Stimulated activated CD4-positive, alpha-beta T cell treated with anti-CD3 and anti-CD28 coated beads, Interleukin-1b, Interleukin-23, amount 100 ng/mL, for 1 hour (primary cell): ENCODE results near the gene ANK2.

Experiments
- DNase-seq, 2 donors: peaks; one replicate each; pipeline ENCODE4 v3.0.0-alpha.2; 2020; ENCODE audit warnings: low read depth in 2 of 2

ANK2 gene

DNA sequence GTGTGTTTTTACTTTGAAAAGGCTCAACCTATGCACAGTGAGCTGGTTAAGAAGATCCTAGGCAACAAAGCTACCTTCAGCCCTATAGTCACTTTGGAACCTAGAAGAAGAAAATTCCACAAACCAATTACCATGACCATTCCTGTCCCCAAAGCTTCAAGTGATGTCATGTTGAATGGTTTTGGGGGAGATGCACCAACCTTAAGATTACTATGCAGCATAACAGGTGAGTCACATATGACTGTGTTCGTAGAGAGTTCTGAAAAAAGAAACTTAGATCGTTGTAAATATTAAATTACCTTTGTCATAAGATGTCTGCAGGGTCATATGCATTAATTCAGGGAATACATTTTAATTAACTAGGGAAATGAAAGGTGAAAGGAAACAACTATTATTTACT lies 287.1 kb downstream of the ANK2 start:
- no peak for DNase-seq

DNA sequence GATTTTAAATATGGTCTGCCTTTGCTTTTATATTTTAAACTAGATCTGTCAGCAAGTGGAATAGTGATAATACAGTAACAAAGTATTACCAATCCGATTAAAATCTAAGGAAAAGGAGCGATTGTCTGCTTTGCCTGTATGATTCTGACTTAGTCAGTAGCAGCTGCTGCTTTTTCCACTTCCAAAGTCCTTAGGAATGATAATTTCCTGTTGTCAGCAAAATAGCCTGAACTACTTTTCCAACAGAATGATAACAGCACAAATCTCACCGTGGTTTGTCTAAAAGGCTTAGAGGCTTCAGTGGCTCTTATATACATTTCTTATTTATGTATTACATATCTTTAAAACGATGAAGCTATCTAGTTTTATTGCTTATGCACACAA lies 290.0 kb downstream of the ANK2 start:
- no peak for DNase-seq

DNA sequence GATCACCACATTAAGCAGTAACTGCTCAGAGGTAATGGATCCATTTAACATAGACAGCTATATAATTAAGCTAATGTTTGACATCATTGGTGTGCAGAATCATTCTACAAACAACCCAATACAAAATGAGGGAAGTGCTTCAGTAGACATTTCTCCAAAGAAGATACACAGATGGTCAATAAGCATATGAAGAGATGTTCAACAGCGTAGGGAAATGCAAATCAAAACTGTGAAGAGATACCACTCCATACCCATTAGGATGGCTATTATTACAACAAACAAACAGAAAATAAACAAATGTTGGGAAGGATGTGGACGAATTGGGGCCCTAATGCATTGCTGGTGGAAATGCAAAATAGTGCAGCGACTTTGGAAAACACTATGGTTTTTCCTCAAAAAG lies 294.6 kb downstream of the ANK2 start:
- no peak for DNase-seq

DNA sequence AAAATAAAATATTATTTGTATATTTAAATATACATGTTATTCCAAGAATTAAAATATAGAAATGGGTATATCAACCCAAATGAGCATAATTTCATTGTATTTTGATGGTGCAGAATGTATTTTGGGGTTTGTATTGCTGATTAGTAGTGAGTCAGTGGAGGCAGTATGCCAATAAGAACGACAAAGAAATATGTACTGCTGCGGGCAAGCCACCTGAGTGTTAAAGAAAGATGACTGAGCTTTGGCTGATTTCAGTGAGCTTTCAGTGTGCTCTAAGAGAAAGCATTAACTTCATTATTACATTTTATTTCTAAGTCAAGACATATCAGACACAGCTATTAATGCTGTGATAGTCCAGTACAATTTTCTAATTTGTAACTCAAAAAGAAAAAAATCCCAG lies 297.8 kb downstream of the ANK2 start:
- no peak for DNase-seq

DNA sequence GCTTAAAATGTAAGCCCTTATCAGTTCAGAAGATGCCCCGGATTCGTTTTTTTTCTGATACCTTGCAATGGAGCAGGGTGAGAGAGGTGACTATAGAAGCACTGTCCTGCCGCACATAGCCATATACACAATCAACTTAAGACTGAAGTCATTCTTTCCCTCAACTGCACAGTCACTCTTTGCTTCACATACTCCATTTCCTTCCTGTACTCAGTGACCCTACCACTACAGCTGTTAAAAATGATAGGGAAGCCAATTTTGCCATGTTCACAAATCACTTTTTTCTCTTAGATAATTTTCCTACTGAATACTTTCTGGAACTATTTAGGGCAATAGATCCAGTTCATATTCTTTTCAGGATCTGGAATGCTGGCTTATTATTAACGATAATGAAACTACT lies 300.0 kb downstream of the ANK2 start:
- no peak for DNase-seq

DNA sequence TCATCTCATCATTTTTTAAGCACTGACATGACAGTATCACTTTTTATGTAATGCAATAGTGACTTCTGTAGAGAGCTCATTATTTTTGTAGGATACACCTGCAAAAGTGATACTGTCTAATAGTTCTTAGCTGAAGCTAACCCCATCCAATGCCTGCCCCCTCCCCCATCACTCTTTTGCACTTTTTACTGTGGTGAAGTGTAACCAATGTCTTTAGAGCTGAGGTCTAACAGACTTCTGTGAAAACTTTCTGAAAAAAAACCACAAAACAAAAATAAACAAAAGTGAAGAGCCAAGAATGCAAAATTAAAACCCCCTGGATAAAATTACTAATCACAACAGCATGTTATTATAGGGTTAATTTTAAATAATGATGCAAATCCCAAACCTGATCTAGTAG lies 301.1 kb downstream of the ANK2 start:
- no peak for DNase-seq

DNA sequence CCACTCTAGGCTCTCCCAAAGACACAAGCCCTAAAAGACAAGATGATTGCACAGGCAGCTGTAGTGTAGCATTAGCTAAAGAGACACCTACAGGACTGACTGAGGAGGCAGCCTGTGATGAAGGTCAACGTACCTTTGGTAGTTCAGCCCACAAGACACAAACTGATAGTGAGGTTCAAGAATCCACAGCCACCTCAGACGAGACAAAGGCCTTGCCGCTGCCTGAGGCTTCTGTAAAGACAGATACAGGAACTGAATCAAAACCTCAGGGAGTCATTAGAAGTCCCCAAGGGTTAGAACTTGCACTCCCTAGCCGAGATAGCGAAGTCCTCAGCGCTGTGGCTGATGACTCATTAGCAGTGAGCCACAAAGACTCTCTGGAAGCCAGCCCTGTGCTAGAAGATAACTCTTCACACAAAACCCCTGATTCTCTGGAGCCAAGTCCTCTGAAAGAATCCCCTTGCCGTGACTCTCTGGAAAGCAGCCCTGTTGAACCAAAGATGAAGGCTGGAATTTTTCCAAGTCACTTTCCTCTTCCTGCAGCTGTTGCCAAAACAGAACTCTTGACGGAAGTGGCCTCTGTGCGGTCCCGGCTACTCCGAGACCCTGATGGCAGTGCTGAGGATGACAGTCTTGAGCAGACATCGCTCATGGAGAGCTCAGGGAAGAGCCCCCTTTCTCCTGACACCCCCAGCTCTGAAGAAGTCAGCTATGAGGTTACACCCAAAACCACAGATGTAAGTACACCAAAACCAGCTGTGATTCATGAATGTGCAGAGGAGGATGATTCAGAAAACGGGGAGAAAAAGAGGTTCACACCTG lies 306.3 kb downstream of the ANK2 start:
- peak; percentile 10 to 24 for DNase-seq

DNA sequence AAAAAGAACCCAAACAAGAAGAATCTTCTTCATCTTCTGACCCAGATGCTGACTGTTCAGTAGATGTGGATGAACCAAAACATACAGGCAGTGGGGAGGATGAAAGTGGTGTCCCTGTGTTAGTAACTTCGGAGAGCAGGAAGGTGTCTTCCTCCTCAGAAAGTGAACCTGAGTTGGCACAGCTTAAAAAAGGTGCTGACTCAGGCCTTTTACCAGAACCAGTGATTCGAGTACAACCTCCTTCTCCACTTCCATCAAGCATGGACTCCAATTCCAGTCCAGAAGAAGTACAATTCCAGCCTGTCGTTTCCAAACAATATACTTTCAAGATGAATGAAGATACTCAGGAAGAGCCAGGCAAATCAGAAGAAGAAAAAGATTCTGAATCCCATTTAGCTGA lies 307.0 kb downstream of the ANK2 start:
- no peak for DNase-seq

DNA sequence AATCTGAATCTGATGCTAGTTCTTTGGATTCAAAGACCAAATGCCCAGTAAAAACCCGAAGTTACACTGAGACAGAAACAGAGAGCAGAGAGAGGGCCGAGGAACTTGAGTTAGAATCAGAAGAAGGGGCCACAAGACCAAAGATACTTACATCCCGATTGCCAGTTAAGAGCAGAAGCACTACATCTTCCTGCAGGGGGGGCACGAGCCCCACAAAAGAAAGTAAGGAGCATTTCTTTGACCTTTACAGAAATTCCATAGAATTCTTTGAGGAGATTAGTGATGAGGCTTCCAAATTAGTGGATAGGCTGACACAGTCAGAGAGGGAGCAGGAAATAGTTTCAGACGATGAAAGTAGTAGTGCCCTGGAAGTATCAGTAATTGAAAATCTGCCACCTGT lies 309.3 kb downstream of the ANK2 start:
- DNase-seq: no peak

DNA sequence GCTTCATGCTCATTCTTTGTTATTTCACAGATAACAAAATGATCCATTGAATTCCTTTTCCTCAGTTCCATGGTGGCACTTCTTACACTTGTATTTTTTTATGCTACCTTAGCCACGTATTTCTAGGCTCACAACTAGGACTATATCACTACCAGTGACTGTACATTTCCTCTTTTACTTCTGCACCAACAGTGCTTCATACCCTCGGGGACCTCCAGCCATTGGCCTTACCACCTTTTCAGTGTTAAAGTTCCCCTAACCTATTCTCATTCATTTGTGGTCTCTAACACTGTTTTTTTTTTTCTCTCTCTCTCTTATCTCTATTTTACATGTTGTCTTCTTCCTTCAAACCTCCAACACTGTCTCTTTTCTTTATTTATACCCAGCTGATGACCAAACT lies 315.9 kb downstream of the ANK2 start:
- no peak for DNase-seq

DNA sequence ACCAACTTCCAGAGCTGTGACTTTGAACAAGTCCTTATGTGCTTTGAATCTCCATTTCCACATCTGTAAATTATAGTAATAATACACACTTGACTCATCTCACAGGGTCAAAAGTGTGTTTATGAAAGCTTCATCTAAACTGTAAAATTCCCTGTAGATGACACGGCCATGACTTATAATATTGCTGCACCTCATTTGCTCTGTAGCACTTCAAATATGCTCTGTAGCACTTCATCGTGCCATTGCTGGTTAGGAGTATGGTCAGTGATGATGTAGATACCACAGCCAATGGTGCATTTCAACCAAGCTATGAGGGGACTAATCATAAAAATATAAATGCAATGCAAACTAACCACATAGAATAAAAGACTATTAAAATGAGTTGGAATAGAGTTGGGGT lies 318.6 kb downstream of the ANK2 start:
- no peak for DNase-seq

DNA sequence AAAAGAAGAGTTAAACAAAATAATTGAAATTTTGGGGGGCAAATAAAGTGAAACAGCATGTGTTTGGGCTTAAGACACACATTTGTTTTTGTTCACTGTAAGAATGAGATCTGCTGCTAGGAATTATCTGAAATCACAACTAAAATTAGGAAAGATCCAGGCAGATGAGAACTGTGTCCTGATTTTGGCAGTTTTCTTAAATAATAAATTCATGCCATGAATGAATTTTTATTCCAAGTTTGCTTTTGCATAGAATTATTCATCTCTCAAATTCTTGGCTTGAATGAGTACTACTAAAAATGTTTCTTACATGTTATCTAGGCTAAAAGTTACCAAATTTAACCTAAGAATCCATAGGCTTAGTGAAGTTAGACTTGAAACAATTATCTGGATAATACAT lies 321.7 kb downstream of the ANK2 start:
- DNase-seq: no peak

DNA sequence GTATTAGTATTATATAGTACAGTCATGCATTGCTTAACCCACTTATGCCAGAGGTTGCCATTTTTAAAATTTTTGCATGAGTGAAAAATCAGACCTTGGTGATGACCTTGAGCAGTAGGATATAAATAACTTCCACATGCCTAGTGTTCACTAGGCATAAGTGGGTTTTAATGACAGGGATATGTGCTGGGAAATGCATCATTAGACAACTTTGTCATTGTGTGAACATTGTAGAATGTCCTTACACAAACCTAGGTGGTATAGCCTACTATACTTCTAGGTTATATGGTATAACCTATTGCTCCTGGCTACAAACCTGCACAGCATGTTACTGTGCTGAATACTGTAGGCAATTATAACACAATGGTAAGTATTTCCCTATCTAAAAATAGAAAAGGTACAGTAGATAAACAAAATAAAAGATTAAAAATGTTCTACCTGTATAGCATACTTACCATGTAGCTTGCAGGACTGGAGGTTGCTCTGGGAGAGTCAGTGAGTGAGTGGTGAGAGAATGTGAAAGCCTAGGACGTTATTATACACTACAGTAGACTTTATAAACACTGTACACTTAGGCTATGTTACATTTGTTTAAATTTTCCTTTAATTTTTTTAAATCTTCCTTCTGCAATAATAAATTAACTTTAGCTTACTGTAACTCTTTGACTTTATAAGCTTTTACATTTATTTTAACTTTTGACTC lies 326.7 kb downstream of the ANK2 start:
- DNase-seq: no peak

DNA sequence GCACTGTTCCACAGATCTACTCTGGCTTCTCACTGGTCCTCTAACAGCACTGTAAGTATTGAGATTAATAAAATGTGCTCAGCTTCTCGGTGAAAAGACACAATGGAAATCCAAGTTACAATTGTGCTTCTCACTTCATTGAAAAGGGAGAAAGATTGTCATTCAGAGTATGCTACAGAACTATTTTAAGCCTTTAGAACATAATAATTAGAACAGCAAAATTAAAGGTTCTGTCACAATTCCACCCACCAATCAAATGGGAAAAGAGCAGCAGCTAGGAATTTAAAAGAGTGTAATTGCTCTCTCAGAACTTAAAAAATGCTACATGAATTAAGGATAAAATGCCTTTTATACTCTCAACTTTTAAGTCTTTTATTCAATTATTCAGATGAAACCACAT lies 329.4 kb downstream of the ANK2 start:
- DNase-seq: no peak

DNA sequence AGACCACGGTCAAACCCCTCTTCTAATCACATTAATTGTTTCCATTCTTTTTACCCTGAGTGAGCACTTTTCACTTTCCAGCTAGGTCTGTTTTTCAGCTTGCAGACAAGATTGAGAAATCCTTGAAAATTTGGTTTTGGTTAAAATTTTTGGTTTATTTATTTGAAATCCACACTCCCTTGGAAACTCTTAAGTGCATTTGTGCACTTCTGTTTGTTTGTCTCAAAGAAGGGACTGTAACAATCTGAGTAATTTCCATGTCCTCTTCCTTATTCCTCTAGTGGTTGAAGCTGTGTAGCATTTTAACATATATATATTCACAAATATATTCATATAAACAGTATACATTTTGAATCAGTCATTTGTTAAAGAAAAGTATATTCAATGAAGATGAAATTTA lies 333.3 kb downstream of the ANK2 start:
- no peak for DNase-seq

DNA sequence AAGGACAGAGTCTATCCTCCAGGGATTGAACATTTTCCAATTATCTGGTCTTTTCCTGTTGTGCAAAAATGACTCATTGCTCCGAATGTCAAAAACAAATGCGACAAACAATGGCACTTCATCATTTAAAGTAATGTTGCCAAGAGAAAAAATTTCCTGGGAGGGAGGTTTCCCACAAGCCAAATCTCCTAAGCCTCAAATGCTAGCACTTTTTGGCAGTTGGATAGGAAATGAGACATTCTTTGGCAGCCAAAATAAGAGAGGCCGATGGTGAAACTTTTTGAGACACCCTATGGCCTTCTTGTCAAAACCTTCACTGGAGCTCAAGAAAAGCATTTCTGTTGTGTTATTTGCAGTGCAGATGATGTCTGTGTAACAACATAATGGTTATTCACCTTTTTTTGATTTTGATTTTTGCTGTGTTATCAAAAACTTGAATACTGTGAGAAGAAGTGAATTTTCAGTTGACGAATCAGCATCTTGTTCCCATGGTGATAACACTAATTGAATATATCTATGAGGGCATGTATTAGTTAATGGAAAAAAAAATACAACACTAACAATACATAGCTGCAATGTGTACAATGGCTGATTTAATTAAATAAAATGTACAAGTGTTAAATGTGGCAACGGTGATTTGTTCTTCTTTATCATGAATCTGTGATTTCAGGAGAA lies 333.8 kb downstream of the ANK2 start:
- DNase-seq: no peak

DNA sequence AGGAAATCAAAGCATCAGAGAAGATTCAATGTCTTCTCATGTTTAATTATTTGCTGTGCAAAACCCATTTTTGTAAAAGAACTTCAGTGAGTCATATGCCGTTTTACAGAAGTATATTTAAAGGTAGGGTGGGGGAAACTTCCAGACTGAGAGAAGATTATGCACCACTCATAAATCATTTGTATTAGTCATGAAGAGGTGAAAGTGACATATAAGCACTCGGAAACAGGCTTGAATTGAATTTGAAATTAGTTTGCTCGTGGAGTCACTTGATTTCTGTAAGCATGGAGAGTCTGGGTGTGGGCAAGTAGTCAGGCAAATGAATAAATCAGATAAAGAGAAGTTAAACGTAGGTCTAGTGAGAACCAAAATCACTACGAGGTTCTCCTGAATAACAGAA lies 335.1 kb downstream of the ANK2 start:
- DNase-seq: no peak

DNA sequence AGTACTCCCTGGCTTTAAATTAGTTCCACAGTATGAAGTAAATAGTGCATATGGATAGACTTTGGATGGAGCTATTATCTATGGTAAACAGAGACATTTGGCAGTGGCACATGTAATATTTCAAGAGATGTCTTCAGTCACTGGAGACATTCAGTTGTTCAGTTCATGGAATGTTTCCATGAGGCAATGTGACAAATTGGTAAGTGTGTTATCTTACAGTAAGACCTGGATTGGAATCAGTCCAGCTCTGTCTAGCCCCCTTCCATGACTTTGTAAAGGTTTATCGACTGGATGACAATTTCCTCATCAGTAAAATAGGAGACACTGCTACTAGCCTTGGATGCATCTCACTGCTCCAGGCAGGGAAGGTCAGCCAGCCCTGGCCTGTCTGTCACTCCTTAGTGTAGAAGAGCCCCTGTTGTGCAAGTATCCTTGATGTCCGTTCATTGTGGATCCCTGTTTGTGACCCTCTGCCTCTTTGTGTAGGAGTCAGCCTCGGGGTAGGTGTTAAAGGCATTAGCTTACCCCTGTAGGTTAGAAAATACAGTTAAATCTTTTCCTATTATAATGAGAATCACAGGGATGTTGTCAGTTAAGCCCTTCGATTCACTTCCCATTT lies 335.9 kb downstream of the ANK2 start:
- no peak for DNase-seq

DNA sequence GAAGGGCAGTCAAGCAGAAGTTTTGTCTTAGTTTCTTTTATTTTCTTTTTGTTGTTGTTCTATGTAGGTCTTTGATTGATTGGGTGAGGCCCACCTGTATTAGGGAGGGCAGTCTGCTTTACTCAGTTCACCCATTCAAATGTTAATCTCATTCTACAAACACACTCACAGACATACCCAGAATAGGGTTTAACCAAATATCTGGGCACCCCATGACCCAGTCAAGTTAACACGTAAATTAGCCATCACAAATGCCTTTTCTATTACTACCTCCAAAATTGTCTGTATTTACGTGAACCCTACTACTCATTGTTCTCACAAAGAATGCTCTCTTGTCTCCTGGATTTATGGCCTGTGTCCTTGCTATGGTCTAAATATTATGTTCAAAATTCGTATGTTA lies 339.7 kb downstream of the ANK2 start:
- DNase-seq: no peak

DNA sequence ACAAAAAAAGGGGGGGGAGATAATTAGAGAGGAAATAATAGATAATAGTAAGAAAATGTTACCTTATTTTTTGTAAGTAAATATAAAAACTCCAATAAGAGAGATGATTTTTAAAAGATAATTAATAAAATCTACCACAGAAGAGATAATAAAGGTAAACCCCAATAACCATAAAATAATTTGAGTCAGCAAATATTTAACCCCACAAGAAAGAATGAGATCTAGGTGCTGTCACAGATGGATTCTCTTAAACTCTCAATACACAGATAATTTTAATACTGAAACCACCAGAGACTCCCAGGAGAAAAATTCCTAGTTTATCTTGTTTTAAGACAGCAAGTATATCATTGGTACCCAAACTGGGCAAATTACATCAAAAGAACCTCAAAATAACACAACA lies 341.4 kb downstream of the ANK2 start:
- DNase-seq: no peak

DNA sequence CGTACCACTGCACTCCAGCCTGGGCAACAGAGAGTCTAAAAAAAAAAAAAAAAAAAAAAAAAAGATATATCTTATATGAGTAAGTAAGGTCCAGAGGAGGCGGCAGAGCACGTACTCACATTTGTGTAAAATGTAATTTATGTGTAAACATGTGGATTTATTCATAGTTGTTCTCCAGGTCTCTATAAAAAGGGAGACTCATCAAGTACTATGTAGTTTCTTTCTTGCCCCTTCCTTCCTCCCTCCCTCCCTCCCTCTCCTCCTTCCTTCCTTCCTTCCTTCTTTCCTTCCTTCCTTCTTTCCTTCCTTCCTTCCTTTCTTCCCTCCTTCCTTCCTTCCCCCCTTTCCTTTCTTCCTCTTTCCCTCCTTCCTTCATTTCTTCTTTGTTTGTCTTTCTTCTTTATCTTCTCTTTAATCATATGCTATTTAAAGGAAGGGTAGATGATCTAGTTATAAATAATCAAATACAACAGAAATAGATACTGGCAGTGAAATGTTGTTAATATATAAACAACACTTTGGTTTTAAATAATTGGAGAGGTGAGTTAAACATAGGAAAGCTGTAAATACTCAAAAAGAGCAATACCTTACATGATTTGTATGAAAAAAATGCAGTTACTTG lies 344.8 kb downstream of the ANK2 start:
- no peak for DNase-seq
